ENCODE data around the gene SMIM28.
A peak's percentile ranks its signal among the peaks of the same experiment; 100 is the strongest.

The SMIM28 gene

GRCh38 chr6:138372711-138373463 lies 4.8 kb upstream of the SMIM28 start:
- no peak for DNase-seq (ENCODE audit: low read depth in 2 of 3, low spot score in 1 of 3)

- no peak for DNase-seq (ENCODE audit: low read depth in 2 of 3, low spot score in 1 of 3)
These were observed 3.5 kb upstream of the SMIM28 start for GRCh38 chr6:138374230-138374629.

- DNase-seq (ENCODE audit: low read depth in 2 of 3, low spot score in 1 of 3) = no peak
These were observed 2.9 kb upstream of the SMIM28 start for GRCh38 chr6:138374815-138375214.

DNA sequence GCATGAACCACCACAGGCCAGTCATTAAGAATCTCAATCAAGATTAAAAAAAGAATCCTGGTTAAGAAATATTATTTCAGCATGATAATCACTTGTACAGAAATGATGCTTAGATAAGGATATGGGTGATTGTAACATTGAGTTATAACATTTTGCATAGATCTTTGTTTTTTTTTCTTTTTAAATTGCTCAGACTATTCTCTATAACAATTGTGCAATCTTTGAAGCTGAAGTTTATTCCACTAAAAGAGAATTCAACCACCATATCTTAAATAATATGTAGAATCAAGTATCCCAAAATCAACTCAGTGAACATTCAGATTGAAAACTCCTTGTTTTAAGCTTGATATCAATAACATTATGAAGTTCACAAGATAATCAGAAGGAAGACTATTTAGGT lies 663 bp upstream of the SMIM28 start:
- no peak for DNase-seq (ENCODE audit: low read depth in 2 of 3, low spot score in 1 of 3)

GRCh38 chr6:138378463-138378862 lies 758 bp downstream of the SMIM28 start:
- DNase-seq (ENCODE audit: low read depth in 2 of 3, low spot score in 1 of 3) = no peak

GRCh38 chr6:138382498-138383265 lies 5.0 kb downstream of the SMIM28 start:
- no peak for DNase-seq (ENCODE audit: low read depth in 2 of 3, low spot score in 1 of 3)

- DNase-seq (ENCODE audit: low read depth in 2 of 3, low spot score in 1 of 3) = no peak
These were observed 6.1 kb downstream of the SMIM28 start for GRCh38 chr6:138383776-138384175.

GRCh38 chr6:138386897-138387296 lies 9.2 kb downstream of the SMIM28 start:
- no peak for DNase-seq (ENCODE audit: low read depth in 2 of 3, low spot score in 1 of 3)

GRCh38 chr6:138387577-138388368 lies 10.1 kb downstream of the SMIM28 start:
- DNase-seq (ENCODE audit: low read depth in 2 of 3, low spot score in 1 of 3) = no peak

GRCh38 chr6:138389551-138389950 lies 11.8 kb downstream of the SMIM28 start:
- no peak for DNase-seq (ENCODE audit: low read depth in 2 of 3, low spot score in 1 of 3)

- no peak for DNase-seq (ENCODE audit: low read depth in 2 of 3, low spot score in 1 of 3)
These were observed 16.4 kb downstream of the SMIM28 start for GRCh38 chr6:138393871-138394783.

GRCh38 chr6:138396709-138397108 lies 19.0 kb downstream of the SMIM28 start:
- no peak for DNase-seq (ENCODE audit: low read depth in 2 of 3, low spot score in 1 of 3)

- no peak for DNase-seq (ENCODE audit: low read depth in 2 of 3, low spot score in 1 of 3)
These were observed 19.7 kb downstream of the SMIM28 start for GRCh38 chr6:138397128-138398122.

- no peak for DNase-seq (ENCODE audit: low read depth in 2 of 3, low spot score in 1 of 3)
These were observed 22.6 kb downstream of the SMIM28 start for GRCh38 chr6:138400326-138400725.

DNA sequence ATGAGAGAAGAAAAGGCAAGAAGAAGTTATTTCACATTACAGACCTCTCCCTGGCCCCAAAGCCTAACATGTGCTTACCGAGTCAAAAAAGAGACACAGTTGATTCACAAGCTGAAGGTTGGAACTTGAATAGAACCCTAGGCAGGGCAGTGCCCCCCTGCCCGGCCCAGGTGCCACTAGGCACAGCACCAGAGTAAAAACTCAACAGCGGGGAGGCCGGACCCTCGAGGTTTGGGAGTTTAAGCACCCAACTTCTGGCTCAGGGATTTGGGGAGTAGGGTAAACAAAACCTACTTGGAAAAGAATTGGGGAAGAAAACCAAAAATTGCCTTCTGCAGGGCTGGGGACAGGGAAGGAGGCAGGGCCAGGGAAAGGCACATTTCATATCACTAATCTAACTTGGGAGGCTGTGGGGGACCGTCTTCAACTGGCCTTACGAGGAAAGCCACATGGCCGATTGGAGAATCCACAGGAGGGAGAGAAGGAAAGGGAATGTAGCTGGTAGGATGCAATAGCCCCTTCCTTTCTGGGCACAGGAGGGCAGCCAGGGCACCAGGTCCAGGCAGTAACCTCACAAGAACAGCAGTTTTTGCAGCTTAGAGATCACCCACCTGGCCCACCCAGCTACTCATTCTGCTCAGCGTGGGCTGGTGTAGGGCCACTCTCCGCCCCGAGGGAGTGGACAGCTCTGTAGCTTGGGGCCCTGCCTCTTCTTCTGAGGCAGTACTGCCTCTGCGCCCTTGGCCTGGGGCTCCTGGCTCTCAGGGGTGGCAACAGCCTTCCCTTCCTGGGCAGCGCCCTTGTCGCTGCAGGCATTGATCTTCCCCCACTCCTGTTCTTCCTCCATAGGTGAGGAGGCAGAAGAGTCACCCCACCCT lies 24.5 kb downstream of the SMIM28 start:
- no peak for DNase-seq (ENCODE audit: low read depth in 2 of 3, low spot score in 1 of 3)

- DNase-seq (ENCODE audit: low read depth in 2 of 3, low spot score in 1 of 3) = no peak
These were observed 25.1 kb downstream of the SMIM28 start for GRCh38 chr6:138402838-138403187.

DNA sequence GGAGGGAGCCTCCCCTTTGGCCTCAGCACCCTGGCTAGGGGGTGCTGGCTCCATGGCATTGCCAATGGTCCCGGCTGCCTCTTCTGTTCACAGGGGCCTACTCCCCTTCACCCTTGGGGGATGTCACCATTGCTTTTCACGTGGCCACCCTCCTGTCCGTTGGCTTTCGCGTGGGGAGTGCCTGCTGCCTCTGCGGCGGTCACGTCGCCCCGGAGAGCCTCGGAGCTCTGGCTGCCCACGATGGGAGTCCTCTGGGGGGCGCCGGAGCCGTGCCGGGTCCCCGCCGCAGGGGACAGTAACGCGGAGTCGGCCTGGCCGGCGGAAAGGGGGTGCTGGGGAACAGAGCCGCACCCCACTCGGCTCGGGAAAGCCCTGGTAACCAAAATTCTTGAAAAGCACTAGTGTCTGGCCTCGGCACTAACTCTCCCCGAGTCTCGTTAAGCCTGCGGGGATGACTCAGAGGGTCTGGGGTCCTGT lies 25.7 kb downstream of the SMIM28 start:
- DNase-seq (ENCODE audit: low read depth in 2 of 3, low spot score in 1 of 3) = peak in 1 of 3 donors; percentile 26
